HG03097 (cell line): ENCODE measurements around the gene ATP8A2.

Source experiments
- ATAC-seq: cut with Tn5 transposase; IDR thresholded peaks from one replicate; pipeline ENCODE4 v1.9.1; 2021; ENCODE audit not compliant: unreplicated experiment, low FRiP score

Gene ATP8A2

DNA sequence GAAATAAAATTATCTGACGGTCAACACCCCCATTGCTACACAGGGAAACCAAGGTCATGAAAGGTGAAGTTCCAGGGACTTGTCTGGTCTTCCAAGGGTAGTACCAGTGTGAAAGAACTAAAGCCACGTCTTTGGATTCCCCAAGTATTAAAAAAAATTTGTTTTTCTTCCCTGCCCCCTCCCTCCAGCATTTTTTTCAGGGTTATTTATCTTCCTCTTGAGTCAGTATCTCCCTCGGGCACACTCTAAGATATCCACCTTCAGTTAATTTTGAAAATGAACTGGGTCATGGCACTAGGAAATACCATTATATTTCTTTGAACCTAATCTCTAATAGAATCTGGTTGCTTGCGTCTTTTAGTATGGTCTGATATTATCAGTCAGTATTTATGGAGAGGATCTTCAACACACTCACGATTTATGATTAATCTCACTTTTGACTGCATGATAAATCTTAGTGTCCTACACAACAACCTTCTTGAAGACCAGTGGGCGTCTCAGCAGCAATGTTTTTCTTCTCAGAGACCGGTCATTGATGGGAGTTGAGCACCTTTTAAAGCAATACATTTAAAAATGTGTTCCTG lies 9.1 kb downstream of the ATP8A2 start:
- ATAC-seq = no peak

DNA sequence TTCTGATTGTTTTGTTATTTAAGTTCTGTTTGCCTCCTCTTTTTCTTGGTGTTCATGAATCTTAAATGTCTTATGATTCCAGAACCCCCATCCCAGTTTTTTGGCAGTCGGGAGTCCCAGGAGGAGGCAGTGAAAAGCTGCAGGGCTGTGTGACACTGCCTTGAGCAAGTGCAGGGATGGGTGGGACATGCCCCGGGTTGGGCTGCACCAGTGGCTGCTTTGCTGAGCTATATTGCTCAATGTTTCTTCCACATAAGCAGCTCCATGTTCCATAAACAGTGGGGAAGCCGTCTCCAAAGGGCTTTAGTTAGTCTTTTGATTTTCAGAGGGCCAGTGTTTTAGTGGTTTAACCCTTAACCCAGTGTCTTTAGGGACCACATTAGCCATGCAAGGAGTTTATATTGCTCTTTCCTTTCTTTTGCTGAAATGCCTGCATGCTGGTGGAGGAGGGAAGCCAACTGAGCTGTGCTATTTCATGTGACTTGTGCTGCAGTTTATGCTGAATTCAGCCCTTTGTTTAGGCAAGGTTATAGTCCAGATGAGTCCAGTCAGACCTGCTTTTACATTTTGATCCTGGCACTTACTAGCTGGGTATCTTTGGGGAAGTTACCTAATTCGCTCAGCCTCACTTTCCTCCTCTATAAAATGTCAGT lies 13.1 kb downstream of the ATP8A2 start:
- no peak for ATAC-seq

DNA sequence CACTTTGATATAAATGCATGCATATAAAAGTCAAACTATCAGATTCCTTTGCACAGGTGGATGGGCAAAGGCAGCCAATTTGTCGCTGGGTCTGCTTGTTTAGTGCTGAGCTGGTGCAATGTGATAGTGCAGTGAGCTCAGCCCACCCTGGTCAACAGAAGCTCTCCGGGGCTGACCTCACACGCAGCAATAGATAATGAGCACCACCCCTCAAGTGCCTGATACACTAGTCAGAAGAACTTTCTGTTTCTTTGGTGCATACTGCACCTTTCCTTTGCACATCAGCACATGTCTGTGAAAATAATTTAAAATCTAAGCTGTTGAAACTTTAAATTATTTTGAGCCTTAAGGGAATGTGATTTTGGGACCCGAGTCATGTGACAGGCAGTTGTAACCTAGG lies 20.2 kb downstream of the ATP8A2 start:
- ATAC-seq = no peak

DNA sequence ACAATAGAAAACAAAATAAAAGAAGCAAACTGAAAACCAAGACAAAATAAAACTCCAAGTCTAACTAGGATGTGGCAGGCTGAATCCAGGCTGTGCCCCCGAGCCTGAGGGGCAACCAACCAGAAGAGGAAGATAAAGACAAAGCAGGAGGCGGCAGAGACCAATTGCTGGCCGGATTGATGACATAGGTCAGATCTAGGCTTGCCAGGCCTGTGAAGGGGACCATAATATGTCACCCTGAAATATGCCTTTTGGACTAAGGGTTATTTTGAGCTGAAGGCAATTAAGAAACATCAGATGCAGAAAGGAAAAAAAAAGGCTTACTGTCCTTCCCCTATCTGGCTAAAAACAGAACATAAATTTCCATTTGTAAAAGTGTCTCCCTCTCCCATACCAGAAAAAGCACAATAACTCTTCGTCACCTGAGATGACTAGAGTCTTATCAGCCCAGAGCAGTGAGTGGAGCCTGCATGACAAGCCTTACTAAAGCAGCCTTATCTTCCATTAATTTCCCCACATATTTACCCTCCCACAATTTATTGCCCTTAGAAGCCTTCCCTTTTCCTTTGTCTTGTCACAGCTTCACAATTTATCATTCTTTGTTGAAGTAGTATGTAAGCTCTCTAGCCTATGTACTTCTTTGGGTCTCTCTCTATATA lies 22.8 kb downstream of the ATP8A2 start:
- ATAC-seq = no peak

- no peak for ATAC-seq
These were observed 26.0 kb downstream of the ATP8A2 start for GRCh38 chr13:25397763-25398162.

DNA sequence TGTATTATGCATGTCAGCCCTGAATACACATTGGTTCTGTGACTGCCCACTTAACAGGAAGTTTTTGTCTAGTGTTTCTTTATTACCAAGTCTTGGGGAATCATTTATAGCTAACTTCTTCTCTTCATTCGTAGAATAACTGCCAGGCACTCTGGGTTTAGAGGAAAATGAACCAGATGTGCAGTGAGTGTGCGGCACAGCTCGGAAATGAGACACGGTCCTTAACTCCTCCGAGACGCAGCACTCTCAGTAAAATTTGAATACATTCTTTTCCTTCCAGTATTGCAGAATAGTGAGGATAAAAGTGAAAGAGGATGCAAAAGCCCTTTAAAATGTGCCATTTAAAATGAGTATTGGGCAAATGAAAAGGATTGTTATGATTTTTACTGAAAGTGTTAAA lies 29.2 kb downstream of the ATP8A2 start:
- ATAC-seq = no peak

GRCh38 chr13:25401958-25402357 lies 30.2 kb downstream of the ATP8A2 start:
- ATAC-seq = no peak

GRCh38 chr13:25406377-25406776 lies 34.6 kb downstream of the ATP8A2 start:
- ATAC-seq = no peak

DNA sequence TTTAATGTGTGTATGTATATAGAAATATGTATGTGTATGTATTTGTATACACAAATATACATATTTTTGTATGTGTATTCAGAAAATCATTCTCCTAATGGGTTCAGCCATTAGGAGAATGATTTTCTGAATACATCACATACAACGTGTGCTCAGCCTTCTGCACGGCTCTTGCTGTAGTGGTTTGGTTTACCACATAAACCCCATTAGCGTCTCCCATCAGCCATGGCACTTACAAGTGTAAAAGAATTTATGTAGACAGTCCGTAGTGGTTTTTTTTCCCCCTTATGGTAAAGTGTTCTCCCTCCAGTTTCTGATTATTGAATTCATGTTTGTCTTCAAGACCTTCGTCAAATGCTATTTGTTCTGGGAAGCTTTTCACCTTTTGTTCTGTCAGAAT lies 38.2 kb downstream of the ATP8A2 start:
- no peak for ATAC-seq

DNA sequence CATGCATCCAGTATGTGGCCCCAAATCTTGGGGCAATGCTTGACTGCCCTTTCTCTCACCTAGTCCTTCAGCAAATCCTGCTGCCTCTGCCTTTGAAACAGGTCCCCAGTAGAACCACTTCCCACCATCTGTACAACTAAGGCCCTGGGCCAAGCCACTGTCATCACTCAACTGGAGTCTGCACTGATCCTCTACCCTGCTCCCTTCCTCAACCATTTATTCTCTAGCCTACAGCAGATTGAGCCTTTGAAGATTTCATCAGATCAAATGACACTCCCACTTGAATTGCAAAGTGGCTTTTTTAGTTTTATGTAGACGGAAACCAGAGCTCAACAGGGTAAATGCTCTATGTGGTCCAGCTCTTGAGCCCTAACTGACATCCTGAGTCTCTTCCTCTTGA lies 43.5 kb downstream of the ATP8A2 start:
- ATAC-seq = no peak

DNA sequence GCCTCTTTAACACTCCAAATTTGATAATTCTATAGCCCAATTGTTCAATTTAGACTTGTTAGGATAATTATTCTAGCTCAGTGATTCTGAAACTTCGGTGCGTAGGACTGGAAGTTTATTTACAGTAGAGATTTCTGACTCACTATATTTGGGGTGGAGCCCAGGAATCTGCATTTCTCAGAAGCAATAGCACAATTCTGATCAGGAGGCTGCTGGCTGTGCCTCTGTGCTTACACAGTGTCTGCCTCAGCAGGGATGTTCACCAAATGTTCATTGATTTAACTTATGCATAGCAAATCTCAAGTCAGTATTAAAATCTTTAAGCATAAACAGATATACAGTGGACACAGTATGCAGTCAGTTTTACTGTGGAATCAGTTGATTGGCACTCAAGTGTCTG lies 45.8 kb downstream of the ATP8A2 start:
- no peak for ATAC-seq

GRCh38 chr13:25420161-25420560 lies 48.4 kb downstream of the ATP8A2 start:
- ATAC-seq = no peak

GRCh38 chr13:25421612-25422011 lies 49.8 kb downstream of the ATP8A2 start:
- no peak for ATAC-seq

- no peak for ATAC-seq
These were observed 50.4 kb downstream of the ATP8A2 start for GRCh38 chr13:25422153-25422552.

DNA sequence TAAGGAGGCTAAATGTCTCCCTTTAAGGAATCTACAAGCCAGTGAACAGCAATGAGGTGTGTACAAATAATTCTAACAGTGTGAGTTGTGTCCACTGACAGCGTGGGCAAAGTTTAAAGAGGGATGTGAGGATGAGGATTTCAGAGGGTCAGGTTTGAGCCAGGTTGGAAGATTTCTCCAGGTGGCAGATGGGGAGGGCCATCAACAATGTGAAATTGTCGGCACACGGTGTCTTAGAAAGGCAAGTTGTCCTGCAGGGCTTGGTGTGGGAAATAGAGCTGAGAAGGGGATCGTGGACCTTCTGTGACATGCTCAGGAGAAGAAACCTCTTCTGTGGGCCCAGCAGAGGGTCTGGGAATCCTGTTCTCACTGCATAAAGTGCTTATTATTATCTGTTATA lies 52.1 kb downstream of the ATP8A2 start:
- no peak for ATAC-seq

- ATAC-seq = no peak
These were observed 57.7 kb downstream of the ATP8A2 start for GRCh38 chr13:25429466-25429865.

DNA sequence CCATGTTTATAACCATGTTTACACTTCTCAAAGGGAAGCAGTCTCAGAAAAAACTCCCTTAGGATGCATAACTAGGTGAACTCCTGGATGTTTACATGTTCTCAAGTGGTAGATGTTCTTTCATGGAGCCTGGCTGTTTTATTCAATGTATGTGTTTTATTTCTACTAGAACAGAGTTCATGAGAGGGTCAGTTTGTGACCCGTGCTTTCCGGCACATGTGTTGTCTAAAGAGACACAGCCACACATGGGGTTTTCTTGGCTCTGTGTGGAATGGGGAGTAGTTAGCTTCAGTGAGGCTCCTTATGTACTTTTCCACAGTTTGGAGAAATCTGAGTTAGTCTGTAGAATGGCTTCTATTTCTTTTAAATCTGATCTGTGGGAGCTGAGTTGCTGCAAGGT lies 60.9 kb downstream of the ATP8A2 start:
- no peak for ATAC-seq

GRCh38 chr13:25440061-25440460 lies 68.3 kb downstream of the ATP8A2 start:
- no peak for ATAC-seq

GRCh38 chr13:25446261-25446660 lies 74.5 kb downstream of the ATP8A2 start:
- no peak for ATAC-seq

DNA sequence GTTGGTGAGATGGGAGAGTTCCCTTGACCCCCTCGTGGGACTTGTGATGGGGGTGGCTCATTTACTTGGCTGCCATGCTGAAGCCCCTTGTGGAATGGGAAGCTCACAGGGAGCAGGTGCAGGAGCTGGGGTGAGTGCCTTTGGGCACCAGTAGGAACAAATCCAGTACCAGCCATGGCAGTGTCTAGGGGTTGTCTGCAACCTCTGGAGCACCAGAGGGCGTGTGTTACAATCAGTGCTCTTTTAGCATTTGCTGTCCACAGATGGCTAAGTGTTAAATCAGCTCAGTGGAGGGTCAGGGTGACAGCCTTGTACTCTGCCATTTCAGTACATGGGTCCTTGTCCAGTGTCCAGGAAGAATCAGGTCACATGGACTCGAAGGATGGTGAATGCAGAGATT lies 75.6 kb downstream of the ATP8A2 start:
- no peak for ATAC-seq

DNA sequence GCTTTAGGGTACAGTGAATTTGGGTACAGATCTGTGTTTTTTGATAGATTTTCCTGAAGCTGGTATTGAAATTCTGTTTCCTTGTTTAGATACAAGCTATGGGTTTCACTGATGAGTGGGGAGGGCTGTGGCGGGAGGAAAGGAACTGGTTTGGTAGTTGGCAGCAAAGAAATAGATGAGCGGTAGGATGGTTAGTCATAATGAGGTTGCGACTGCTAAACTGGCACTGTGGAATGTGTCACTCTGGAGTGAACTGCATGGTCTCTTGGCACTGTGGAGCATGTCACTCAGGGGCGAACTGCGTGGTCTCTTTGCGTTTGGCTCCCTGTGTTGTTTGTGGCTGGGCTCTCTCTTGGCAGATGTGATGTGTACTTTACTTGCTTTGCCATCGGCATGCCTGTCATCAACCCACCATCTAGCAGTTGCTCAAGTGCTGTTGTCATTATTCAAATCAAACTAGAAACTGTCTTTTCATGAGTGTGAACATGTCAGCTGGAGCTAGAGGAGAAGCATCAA lies 82.1 kb downstream of the ATP8A2 start:
- no peak for ATAC-seq

DNA sequence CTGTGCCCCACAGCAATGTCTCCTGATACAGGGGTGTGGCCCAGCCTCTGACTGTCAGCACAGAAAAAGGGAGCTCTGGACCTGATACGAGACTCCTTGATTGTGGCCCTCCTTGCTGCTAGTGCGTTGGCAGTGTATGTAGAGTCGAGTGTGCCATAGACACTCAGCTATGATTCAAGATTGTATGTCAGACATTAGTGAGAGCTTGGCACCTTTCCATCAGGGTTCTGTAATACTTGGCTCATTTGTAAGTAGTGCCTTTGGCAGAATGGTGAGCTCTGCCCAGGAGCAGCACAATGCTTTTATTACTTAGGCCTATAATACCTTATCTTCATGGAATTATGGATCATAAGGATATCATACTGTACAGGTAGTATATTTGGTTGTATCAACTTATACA lies 83.4 kb downstream of the ATP8A2 start:
- ATAC-seq = no peak
